Inferior parietal cortex (tissue), 1 donor: Measurements from ENCODE around the gene PHF20.
"Not testable (repeated sequence)": the region's sequence is repeated elsewhere in the genome, so short reads cannot be mapped to it uniquely, and the experiment has no call there.

Experiments
- DNase-seq: peaks from one replicate; pipeline ENCODE4 v3.0.0-alpha.2; 2016; ENCODE audit errors: extremely low spot score

Gene PHF20

GRCh38 chr20:35920523-35920922, 148.7 kb downstream of the PHF20 start:
- DNase-seq = no peak

GRCh38 chr20:35929301-35929700, 157.5 kb downstream of the PHF20 start:
- DNase-seq = no peak

GRCh38 chr20:35934050-35934449, 162.2 kb downstream of the PHF20 start:
- no peak for DNase-seq

- DNase-seq = no peak
Measured at GRCh38 chr20:35939264-35939663, 167.4 kb downstream of the PHF20 start.

GRCh38 chr20:35941620-35942019, 169.8 kb downstream of the PHF20 start:
- no peak for DNase-seq

- DNase-seq = no peak
Measured at GRCh38 chr20:35942243-35942642, 170.4 kb downstream of the PHF20 start.

GRCh38 chr20:35947489-35947888, 175.7 kb downstream of the PHF20 start:
- DNase-seq = no peak

GRCh38 chr20:35947907-35948306, 176.1 kb downstream of the PHF20 start:
- no peak for DNase-seq

GRCh38 chr20:35950093-35950492, 178.3 kb downstream of the PHF20 start:
- no peak for DNase-seq

GRCh38 chr20:35952080-35952479, 180.3 kb downstream of the PHF20 start:
- not testable (repeated sequence) for DNase-seq

- DNase-seq = peak; percentile 8
Measured at GRCh38 chr20:35952480-35953386, 180.9 kb downstream of the PHF20 start.

- peak; percentile 13 for DNase-seq
Measured at GRCh38 chr20:35953387-35954199, 181.8 kb downstream of the PHF20 start.

- DNase-seq = peak; percentile 97
Measured at GRCh38 chr20:35954200-35954906, 182.5 kb downstream of the PHF20 start, which contains the start of gene SCAND1. Gene SCAND1 (minus strand): TSS chr20:35954502. CDS start chr20:35954284, 218 bp downstream.

GRCh38 chr20:35954907-35955251, 183.1 kb downstream of the PHF20 start:
- no peak for DNase-seq

- DNase-seq = no peak
Measured at GRCh38 chr20:35956616-35957015, 184.8 kb downstream of the PHF20 start.

GRCh38 chr20:35959291-35959690, 187.5 kb downstream of the PHF20 start:
- DNase-seq = not testable (repeated sequence)

- DNase-seq = no peak
Measured at GRCh38 chr20:35963878-35964277, 192.1 kb downstream of the PHF20 start.

- no peak for DNase-seq
Measured at GRCh38 chr20:35967979-35968640, 196.3 kb downstream of the PHF20 start, which contains the start of gene CNBD2. Gene CNBD2 (plus strand): TSS chr20:35968590. CDS start chr20:35968763, 173 bp downstream.

GRCh38 chr20:35968930-35969329, 197.1 kb downstream of the PHF20 start:
- no peak for DNase-seq

GRCh38 chr20:35971981-35972380, 200.2 kb downstream of the PHF20 start:
- no peak for DNase-seq

GRCh38 chr20:35972462-35972861, 200.6 kb downstream of the PHF20 start:
- DNase-seq = no peak
